ENCODE measurements around the gene GOLPH3L. TPM values are rescaled to one million over a fixed set of nuclear protein-coding genes. Genes with fewer than 3 reads are reported as not detected.
"Not testable (repeated sequence)": the region's sequence is repeated elsewhere in the genome, so short reads cannot be mapped to it uniquely, and the experiment has no call there.

The GOLPH3L gene
- total RNA-seq, result 14.3 TPM

DNA sequence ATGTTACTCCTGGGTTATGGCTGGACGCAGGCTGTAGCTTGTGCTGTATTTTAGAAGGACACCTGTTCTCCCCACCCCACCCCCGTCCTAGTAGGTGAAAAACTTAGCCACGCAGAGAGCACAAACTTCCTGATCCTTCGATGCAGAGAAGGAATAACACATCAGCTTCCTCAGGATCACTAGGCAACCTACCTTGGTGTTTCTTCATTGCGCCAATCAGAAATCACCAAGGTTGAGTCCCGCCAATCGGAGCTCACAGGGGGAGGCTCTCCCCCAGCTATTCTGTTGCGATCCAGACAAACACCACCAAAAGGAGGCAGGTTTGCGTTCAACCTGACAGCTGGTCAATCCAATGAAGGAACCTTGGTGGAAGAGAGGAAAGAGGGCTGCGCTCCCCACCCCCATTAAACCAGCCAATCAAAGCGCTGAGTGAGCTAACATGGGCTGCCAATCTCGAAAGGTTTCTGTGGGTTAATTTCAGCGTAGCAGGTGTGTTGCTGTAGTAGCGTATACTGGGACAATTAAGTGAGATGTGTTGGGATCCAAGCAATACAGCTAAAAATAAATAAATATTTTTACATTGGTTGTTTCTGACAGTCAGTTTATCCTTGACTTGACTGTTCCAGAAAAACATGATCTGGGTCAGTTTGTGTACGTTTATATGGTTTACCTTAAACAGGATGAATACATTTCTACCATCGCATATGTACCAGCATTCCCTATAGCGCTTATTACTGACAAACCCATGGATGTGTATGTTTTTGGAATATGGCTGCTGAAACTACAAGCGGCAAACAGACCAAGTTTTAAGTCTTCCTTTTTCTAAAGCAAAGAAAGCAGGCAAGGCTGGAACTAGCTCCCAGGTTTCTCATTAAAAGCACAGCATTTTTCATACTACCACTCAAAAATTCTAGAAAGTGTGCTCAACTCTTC lies at the start of gene GOLPH3L:
GOLPH3L (minus strand) TSS at position 160 of the 933 bp plus-strand sequence. CDS start 2,316 bp downstream, outside the sequence.
- DNase-seq, result peak; percentile 98

DNA sequence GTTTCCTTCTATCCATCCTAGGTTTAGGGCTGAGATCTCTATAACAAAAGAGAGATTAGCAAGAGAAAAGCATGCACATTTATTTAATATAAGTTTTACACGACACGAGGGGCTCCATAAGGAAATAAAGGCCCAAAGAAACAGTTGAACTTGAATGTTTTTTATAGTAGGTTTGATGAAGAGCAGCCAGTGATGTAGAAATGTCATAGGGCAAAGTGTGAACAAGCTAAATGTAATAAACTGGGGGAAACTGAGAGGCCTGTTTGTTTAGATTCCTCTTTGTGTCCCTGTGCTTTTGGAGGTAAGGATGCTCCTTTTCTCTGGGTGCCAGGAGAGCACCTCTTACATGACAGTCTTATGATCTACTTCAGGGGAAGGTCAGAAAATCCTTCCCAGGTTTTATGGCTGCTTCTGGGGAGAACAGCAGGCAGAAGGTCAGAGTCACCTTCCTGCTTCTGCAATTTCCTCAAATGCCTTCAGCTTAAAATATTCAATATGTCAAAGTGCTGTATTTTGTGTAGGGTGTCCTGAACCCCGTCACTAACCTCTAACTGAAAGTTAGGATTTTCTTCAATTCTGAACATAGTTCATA lies 33.3 kb upstream of the GOLPH3L start:
- DNase-seq, result no peak

DNA sequence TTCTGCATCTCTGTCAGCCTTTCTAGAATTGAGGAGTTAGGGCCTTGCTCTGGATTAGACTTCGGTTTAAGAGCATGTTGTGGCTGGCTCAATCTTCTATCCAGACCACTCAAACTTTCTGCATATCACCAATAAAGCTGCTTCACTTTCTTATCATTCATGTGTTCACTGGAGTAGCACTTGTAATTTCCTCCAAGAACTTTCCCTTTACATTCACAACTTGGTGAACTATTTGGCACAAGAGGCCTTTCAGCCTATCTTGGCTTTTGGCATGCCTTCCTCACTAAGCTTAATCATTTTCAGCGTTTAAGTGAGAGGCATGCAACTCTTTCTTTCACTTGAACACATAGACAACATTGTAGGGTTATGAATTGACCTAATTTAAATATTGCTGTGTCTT lies 27.4 kb upstream of the GOLPH3L start:
- no peak for DNase-seq

DNA sequence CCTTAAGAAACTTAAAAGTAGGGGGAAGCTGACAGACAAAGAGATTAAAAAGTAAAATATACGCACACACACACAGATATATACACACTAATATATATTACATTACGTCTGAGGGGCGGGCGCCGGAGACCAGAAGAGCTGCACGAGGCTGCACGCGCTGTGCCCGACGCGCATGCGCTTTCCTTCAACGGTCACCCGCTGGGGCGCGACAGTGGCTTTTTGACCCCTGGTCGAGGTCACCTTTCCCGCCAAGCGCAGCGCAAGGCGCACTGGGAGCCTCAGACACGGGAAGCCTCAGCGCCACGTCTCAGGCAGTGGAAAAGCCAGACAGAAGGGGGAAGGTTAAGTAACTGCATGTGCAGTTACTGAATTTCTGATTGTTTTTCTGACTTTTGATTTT lies 23.7 kb upstream of the GOLPH3L start, which contains the start of gene HORMAD1:
HORMAD1 (minus strand) TSS at position 193 of the 400 bp plus-strand sequence. CDS start 1,390 bp downstream, outside the sequence.
- no peak for DNase-seq

DNA sequence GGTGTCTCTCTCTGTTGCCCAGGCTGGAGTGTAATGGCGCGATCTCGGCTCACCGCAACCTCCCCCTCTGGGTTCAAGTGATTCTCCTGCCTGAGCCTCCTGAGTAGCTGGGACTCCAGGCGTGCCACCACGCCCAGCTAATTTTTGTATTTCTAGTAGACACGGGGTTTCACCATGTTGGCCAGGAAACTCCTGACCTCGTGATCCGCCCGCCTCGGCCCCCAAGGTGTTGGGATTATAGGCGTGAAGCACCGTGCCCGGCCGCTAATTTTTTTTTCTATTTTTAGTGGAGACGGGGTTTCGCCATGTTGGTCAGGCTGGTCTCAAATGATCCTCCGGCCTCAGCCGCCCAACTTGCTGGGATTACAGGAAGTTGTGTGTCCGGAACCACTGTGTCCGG lies 23.1 kb upstream of the GOLPH3L start:
- no peak for DNase-seq

DNA sequence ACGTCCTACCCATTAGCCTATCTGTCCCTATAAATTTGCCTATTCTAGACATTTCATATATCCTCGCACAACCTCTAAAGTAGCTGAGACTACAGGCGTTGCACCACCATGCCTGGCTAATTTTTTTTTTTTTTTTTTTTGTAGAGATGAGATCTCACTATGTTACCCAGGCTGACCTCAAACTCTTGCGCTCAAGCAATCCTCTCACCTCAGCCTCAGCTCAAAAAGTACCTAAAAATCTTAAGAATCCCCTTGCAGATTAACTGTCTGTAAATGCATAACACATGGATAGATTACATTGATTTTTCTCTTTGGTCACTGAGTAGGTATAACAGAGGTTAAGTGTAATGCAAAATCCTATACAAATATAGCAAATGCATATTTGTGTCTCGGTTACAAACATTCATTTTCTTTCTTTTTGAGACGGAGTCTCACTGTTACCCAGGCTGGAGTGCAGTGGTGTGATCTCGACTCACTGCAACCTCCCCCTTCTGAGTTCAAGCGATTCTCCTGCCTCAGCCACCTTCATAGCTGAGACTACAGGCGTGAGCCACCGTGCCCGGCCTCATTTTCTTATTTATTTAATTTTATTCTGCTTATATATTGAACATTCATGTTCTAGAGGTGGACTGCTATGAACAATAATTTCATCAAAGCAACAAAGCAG lies 21.4 kb upstream of the GOLPH3L start:
- DNase-seq, result no peak

DNA sequence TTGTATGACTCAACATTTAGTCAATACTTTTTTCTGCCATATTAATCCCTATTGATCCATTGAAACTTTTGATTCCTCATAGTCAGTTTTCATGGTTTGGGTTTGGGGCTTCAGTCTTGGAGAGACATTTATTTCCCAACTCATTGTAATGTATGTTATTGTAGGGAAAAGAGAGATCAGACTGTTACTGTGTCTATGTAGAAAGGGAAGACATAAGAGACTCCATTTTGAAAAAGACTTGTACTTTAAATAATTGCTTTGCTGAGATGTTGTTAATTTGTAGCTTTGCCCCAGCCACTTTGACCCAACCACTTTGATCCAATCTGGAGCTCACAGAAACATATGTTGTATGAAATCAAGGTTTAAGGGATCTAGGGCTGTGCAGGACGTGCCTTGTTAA lies 12.1 kb upstream of the GOLPH3L start:
- DNase-seq, result not testable (repeated sequence)

DNA sequence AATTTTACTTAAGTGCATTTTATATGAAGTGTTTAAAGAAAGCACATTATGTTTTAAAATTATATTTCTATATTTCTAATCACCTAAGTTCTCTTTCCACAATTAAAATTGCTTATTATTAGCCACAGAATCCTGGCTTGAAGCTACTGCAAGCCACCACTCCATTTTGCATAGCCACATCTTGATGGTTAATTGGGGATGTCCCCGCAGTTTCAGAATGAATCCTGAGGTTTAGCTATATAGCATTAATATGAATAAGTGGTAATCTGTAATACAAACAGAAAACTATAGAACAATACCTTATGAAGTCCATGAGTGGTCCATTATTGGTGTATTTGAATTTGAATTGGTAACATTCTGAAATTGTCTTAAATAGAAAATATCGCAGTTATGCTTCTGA lies 11.6 kb upstream of the GOLPH3L start:
- no peak for DNase-seq

DNA sequence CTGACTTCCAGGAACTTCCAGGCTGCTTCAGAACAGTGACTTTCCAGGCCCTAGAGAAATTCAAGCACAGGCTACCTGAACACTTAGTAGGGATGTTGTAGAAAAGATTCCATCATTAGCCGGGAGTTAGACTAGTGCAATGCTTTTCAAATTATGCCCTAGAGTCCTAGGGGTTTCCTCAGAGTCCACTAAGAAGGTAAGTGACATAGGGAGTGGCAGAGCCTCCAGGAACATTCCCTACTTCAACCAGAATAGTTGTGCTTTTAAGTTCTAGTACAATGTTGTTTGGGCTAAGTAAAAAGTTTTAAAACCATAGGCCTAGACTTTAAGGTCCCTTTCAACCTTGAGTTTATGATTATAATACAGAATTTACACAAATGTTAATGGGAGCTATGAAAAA lies 9.1 kb upstream of the GOLPH3L start:
- no peak for DNase-seq

DNA sequence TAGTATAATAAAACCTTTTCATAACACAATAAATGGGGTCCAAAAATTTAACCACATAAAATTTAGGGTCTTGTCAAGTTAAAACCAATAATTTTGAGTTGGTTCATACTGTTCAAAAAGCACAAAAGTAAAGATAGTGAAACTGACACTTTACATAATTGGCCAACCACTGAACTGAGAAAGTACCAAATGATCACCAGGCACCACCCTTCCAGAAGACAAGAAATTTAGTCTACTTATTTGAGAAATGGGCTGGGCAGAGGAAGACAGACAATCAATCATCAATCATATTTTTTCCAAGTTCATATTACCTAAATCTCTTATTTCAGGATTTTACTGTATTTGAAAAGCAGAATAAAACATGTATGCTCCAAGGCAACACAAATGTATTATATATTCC lies 6.5 kb upstream of the GOLPH3L start:
- DNase-seq, result no peak

DNA sequence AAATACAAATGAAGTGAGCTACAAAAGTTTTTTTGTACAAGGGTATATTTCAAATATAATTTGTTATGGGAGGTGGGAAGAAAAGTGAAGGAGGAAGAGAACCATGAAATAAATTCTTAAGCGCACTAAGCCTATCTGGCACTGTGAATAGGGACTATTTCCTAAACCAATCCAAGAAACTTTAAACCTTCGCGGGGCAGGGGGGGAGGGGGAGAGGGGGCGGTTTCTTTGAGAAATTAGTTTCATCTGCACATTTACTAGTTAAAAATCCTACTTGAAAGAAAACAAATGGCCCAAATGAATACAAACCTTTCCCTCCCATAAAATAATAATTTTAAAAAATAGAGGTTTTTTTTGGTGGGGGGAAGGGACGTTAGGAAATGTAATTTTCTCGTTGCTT lies 364 bp downstream of the GOLPH3L start:
- DNase-seq, result no peak

DNA sequence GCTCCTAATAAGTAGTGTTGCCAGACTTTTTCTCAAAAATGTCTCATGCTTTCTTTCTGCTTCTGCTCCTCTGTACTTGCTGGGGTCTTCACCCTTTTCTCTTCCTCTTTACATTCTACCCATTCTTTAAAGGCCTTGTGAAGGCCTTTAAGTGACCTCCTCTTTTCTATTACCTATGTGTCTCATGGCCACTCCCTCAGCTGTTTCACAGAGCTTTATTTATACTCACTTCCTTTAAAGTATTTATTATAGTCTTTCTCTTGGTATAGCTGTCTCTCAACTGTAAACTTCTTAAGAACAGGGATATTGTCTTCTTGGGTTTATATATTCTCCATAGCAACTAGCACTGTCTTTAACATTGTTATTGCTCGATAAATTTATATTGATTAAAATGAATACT lies 792 bp downstream of the GOLPH3L start:
- DNase-seq, result no peak

DNA sequence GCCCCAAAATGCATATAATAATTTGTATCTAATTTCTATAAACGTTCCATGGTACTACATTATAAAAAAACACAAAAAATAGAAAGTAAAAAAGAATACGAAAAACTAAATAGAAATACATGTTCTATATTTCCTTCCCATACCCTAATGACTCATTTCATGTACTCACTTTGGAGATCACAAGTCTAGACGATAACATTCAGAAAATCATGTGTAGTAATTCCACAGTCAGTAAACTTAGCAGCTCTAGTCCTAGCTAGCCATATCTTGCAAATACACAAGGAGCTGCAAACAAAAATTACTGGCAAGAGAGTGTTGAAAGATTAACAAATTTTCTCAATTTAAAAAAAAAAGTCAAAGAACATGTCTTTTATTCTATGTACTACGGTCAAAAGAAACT lies 1.4 kb downstream of the GOLPH3L start:
- no peak for DNase-seq

DNA sequence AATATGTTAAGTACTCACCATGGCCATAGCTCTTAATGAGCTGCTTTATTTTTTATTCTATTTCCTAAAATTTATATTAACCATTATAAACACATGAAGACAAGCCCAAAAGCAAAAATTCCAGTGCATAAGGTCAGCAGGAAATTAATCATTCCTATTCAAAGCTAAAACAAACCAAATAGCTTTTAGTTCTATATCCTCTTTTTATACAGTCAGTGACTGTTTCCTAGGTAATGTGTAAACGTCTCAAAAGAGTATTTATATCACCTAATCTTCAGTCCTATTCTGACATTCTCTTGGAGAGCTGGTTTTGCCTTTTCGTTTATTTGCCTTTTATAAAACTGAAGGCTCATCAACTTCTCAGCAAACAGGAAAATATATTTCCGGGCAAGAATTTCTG lies 4.2 kb downstream of the GOLPH3L start:
- DNase-seq, result no peak

DNA sequence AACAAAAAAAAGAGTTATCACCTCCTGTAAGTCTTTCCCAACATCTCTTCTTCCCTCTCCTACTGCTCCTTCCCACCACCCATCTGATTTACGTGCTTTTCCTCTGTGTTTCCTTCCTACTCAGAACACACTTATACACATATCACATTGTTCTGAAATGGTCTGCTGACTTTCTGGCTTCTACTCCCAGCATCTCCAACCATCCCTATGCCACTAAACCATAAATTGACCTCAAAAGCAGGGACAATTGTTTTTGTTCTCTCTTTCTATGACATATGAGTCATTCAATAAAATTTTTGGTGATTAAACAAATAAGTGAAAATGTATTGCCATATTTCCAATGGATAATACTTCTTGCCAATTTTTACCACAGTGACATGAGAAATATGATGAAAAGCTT lies 8.2 kb downstream of the GOLPH3L start:
- DNase-seq, result no peak

DNA sequence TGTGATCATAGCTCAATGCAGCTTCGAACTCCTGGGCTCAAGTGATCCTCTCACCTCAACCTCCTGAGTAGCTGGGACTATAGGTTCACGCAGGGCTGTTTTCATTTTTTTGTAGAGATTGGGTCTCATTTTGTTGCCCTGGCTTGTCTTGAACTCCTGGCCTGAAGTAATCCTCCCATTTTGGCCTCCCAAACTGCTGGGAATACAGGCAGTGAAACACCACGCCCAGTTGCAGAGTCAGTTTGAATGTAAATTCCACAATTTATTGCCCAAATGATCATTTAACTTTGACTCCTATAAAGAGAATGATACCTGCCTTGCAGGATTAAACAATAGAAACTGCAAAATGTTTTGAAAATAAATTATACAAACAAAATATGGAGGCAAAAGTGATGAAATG lies 10.7 kb downstream of the GOLPH3L start:
- no peak for DNase-seq

DNA sequence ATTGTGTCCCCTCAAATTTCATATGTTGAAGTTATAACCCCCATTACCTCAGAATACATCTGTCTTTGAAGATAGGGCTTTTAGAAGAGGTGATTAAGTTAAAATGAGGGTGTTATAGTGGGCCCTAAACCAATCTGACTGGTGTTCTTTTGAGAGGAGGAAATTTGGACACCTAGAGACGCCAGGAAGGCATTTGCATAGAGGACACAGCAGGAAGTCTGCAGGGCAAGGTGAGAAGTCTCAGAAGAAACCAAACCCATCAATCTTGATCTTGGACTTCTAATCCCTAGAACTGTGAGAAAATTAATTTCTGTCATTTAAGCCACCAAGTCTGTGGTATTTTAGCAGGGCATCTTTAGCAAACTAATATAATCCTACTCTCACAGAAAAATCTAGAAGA lies 13.0 kb downstream of the GOLPH3L start:
- no peak for DNase-seq

DNA sequence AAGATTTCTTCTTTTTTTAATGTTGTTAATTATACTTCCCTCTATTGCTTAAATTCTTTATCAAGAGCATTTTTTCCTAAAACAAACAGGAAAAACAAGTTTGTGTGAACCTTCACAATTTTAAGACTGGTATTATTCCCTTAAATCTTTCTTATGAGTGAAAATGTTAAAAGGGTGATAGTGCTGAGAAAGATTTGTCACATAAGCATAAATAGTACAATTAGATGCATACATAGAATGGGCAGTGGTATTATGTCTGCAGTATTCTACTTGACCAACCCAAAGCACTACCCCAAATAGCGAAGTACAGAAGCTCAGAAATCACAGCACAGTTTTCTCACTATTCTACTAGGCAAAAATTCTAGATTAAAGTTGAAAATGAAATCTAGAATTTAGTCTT lies 18.0 kb downstream of the GOLPH3L start:
- no peak for DNase-seq

DNA sequence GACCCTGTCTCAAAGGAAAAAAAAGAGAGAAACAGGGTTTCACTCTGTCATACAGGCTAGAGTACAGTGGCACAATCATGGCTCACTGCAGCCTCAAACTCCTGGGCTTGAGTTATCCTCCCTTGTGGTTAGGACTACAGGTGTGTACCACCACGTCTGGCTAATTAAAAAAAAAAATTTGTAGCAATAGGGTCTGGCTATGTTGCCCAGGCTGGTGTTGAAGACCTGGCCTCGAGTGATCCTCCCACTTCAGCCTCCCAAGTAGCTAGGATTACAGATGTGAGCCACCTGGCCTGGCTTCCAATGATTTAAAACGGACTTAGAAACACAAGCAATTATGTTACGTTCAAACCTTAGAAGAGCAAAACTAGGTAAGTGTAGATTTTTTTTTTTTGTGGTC lies 22.1 kb downstream of the GOLPH3L start:
- no peak for DNase-seq

DNA sequence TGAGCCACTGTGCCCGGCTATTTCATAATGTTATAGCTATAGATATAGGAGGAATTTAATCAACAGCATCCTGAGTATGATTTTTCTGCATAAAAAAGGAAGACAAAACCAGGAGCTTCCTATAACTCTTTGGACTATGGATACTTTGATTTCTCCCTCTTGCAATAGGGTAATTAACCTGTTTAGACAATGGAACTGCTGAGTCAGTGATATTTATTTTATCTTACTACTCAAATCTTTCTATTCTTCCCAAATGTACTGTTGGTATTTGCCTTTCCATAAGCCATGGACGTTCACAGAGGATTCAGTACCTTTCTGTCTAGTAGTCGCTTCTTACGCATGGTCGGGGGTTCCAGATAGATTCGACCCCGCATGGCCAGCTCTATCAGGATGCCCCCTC lies 33.6 kb downstream of the GOLPH3L start:
- no peak for DNase-seq

DNA sequence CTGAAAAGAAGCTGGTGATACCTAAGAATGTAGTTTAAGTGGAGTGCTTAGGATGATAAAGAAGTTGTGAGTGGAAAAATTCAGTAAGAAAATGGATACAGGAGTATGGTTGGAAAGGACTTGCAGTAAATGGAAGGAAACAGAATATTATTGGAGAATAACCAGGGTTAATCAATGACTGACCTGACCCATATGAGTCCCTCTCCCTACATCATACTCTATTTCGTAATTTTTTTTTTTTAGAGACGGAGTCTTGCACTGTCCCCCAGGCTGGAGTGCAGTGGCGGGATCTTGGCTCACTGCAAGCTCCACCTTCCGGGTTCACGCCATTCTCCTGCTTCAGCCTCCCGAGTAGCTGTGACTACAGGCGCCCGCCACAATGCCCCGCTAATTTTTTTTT lies 34.1 kb downstream of the GOLPH3L start:
- DNase-seq, result no peak

DNA sequence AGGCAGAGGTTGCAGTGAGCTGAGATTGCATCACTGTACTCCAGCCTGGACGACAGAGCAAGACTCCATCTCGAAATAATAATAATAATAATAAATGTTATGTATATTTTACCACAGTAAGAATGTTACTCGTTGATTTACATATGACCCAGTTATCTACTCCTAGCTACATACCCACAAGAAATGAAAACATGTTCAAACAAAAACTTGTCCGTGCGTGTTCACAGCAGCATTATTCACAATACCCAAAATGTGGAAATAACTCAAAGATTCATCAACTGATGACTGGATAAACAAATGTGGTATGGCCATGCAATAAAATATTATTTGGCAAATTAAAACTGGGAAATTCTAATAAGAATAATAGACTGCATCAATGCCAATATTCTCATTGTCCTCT lies 35.8 kb downstream of the GOLPH3L start:
- DNase-seq, result no peak

DNA sequence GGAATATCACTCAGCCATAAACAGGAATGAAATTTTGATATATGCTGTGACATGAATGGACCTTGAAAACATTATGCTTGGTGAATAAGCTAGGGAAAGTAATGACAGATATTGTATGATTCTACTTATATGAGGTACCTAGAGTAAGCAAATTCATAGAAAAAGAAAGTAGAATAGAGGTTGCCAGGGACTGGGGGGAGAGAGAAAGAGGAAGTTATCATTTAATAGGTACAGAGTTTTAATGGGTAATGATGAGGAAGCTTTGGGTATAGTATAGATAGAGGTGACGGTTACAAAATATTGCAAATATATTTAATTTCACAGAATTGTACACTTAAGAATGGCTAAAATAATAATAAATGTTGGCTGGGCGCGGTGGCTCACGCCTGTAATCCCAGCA lies 36.4 kb downstream of the GOLPH3L start:
- no peak for DNase-seq

Data from skin of body (tissue), 2 donors.